Esophagus squamous epithelium (tissue), 5 donors: Measurements from ENCODE around the gene NRG3. TPM values are rescaled to one million over a fixed set of nuclear protein-coding genes. Genes with fewer than 3 reads are reported as not detected.

ENCODE experiments used
- DNase-seq: peaks from one replicate; lab custom pipeline; 2025; lab: John Stamatoyannopoulos, UW
- H3K27ac ChIP-seq, 4 donors: fragments of 200-600 bp; sonication (generic); one replicate each; pipeline ENCODE4 v1.5.1; 2016 to 2019; ENCODE audit warnings: mild to moderate bottlenecking in 1 of 4
- H3K27me3 ChIP-seq, 4 donors: fragments of 200-600 bp; sonication (generic); 1 replicate in 3 of 4; 2 replicates in 1 of 4; pipeline versions ENCODE4 v1.5.1 to v1.6.0; 2017 to 2021; ENCODE audit warnings: antibody characterized with exemption in 1 of 4
- H3K36me3 ChIP-seq, 3 donors: fragments of 200-600 bp; sonication (generic); one replicate each; pipeline ENCODE4 v1.5.1; 2016 to 2019
- H3K4me1 ChIP-seq, 3 donors: fragments of 200-600 bp; sonication (generic); one replicate each; pipeline ENCODE4 v1.5.1; 2017 to 2019
- H3K4me3 ChIP-seq, 4 donors: fragments of 200-600 bp; sonication (generic); 1 replicate in 3 of 4; 2 replicates in 1 of 4; pipeline ENCODE4 v1.5.1; 2016 to 2019; ENCODE audit warnings: mild to moderate bottlenecking in 2 of 4, moderate library complexity in 1 of 4
- H3K9me3 ChIP-seq, 3 donors: fragments of 200-600 bp; sonication (generic); one replicate each; pipeline ENCODE4 v1.5.1; 2016 to 2019
- POLR2A ChIP-seq, 4 donors: fragments of 450-650 bp; IDR thresholded peaks; one replicate each; pipeline ENCODE4 v1.6.1; 2017; ENCODE audit warnings: antibody characterized with exemption in 4 of 4, mild to moderate bottlenecking in 4 of 4, moderate library complexity in 3 of 4
- WGBS, 2 donors: methylation state at CpG; one replicate each; pipeline ENCODE4 v1.1.5; 2018; 5-methylcytosine and 5-hydroxymethylcytosine counted together
- intact Hi-C: fragments of 100-400 bp; cut with DNase I; formaldehyde crosslinking; loops from one replicate; pipeline ENCODE4 v1.15.0; 2022
- total RNA-seq, 4 donors: library from RNA; depleted of rRNA; stranded (reverse); fragments of >200 nt; gene quantifications; one replicate each; pipeline ENCODE4 v1.1.0, GENCODE V29; 2016
- TF ChIP-seq, protein P1 (sequence below), 6 experiments: fragments of 450-650 bp in 4 of 6; fragments of 200-600 bp in 2 of 6; sonication (generic) in 2 of 6; IDR thresholded peaks; one replicate each; pipeline ENCODE4 v1.5.1; 2016 to 2019; ENCODE audit warnings: antibody characterized with exemption in 6 of 6, mild to moderate bottlenecking in 4 of 6, moderate library complexity in 4 of 6
- donor health status: DM: yes; HTN: yes; CAD: no.

Gene NRG3
- total RNA-seq, 4 donors from 2014 or later, result 0.19 TPM; not detected in 3

DNA sequence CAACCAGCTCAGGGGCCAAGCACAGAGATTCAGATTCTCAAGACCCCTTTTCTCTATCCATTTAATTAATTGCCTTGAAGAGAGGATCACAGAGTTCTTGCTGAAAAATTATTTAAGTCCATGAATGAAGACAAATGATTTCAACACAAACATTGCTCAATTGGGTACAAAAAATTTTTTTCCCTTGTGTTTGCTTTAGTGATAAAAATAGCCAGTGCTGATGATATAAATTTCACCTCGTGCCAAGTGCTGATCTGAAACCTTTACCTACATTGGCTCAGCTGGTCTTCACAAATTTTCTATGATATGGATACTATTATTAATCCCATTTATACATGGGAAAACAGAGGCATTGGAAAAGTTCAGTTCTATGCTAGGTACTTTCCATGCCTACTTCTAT, 377.1 kb downstream of the NRG3 start:
- WGBS, 2 donors, result 8 to 33% methylated on average over 1 of the region's 1 CpG
- DNase-seq, result no peak
- Histone ChIP-seq H3K27ac (no peak overlapping the region), H3K9me3 (no peaks in the 10 kb centered on the region), H3K4me3 (no peak overlapping the region), H3K4me1 (no peaks in the 10 kb centered on the region), H3K27me3 (no peaks in the 10 kb centered on the region), H3K36me3 (no peaks in the 10 kb centered on the region)
- intact Hi-C loops, result no loop called here
- TF ChIP-seq, protein P1, sequence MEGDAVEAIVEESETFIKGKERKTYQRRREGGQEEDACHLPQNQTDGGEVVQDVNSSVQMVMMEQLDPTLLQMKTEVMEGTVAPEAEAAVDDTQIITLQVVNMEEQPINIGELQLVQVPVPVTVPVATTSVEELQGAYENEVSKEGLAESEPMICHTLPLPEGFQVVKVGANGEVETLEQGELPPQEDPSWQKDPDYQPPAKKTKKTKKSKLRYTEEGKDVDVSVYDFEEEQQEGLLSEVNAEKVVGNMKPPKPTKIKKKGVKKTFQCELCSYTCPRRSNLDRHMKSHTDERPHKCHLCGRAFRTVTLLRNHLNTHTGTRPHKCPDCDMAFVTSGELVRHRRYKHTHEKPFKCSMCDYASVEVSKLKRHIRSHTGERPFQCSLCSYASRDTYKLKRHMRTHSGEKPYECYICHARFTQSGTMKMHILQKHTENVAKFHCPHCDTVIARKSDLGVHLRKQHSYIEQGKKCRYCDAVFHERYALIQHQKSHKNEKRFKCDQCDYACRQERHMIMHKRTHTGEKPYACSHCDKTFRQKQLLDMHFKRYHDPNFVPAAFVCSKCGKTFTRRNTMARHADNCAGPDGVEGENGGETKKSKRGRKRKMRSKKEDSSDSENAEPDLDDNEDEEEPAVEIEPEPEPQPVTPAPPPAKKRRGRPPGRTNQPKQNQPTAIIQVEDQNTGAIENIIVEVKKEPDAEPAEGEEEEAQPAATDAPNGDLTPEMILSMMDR (IDR thresholded peaks at IDR 0.05), result no peak
- TF ChIP-seq POLR2A (IDR thresholded peaks at IDR 0.05), result no peak

DNA sequence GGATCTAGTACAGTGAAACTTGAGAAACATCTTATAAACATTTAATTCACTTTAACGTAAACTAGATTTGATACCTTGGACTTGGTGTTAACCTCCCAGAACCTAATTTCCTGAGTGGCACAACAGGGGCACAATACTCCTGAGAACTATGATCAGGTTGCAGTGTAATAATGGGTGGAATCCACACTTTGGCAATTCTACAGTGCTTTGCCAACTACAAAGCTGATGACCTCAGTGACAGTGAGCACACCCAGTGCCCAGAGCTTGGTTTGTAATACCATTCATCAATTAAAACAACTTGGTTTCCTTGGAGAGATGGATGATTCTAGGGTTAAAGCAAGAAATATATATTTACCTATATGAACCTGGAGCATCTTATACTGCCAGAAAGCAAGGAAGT, 379.2 kb downstream of the NRG3 start:
- TF ChIP-seq POLR2A (IDR thresholded peaks at IDR 0.05), result no peak
- TF ChIP-seq, protein P1 (IDR thresholded peaks at IDR 0.05), result no peak

DNA sequence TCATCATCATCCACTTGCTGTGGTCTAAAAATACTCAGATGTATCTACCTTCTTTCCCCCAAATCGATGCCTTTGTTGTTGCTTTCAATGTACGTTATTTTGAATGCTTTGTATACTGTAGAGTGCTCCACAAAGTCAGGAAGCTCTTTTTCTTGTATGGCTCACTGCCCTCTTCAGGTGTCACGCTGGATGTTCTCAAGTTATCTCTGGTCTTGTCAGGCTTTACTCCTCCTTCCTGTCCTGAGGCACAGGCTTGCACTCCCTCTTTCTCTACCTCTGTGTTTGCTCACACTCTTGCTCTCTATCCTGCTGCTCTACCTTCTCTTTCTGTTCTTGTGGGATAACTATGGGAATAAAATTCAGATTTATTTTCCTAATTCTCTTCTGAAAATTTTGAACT, 381.3 kb downstream of the NRG3 start:
- Histone ChIP-seq H3K4me1 (no peaks in the 10 kb centered on the region), H3K27ac (no peak overlapping the region), H3K4me3 (no peak overlapping the region), H3K36me3 (no peaks in the 10 kb centered on the region), H3K9me3 (no peaks in the 10 kb centered on the region), H3K27me3 (no peaks in the 10 kb centered on the region)
- WGBS, 2 donors, result 75 to 76% methylated on average over 3 of the region's 3 CpGs
- intact Hi-C loops, result no loop called here
- TF ChIP-seq POLR2A (IDR thresholded peaks at IDR 0.05), result no peak
- TF ChIP-seq, protein P1 (IDR thresholded peaks at IDR 0.05), result no peak
- DNase-seq, result no peak

More for the DNA sequence above, 379.2 kb downstream of the NRG3 start:
- Histone ChIP-seq H3K9me3 (no peaks in the 10 kb centered on the region), H3K4me1 (no peaks in the 10 kb centered on the region), H3K27ac (no peak overlapping the region), H3K4me3 (no peak overlapping the region), H3K36me3 (no peaks in the 10 kb centered on the region), H3K27me3 (no peaks in the 10 kb centered on the region)
- DNase-seq, result no peak
- intact Hi-C loops, result no loop called here
- 78 to 88% methylated on average over 1 of the region's 1 CpG for WGBS, 2 donors

DNA sequence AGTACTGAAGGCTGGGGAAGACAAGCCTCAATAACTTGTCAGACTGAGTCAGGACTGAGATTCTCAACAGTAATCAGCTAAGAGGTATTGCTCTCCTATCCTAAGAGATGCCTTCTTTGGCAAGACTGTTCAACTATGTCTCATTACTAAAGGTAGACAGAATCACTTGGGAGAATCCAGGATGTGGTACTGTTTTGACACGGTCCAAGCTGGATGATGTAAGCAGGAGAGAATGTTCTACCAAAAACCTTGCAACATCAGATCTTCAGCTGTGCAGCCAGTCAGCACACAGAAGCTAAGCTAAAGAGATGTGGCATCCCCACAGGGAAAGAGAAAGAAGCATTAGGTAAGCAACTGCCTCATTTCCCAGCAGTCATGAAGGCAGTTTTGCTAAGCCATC, 391.4 kb downstream of the NRG3 start:
- WGBS, 2 donors, result 40% methylated on average over 1 of the region's 1 CpG; no CpG with 5 or more reads in 1 of the 2 donors
- no peaks in the 10 kb centered on the region for H3K9me3 ChIP-seq
- H3K36me3 ChIP-seq, result no peaks in the 10 kb centered on the region
- no peak overlapping the region for H3K4me3 ChIP-seq
- H3K27ac ChIP-seq, result no peak overlapping the region
- H3K27me3 ChIP-seq, result no peaks in the 10 kb centered on the region
- TF ChIP-seq, protein P1 (IDR thresholded peaks at IDR 0.05), result no peak
- no peak for TF ChIP-seq POLR2A (IDR thresholded peaks at IDR 0.05)
- no peaks in the 10 kb centered on the region for H3K4me1 ChIP-seq
- intact Hi-C loops, result no loop called here
- no peak for DNase-seq

DNA sequence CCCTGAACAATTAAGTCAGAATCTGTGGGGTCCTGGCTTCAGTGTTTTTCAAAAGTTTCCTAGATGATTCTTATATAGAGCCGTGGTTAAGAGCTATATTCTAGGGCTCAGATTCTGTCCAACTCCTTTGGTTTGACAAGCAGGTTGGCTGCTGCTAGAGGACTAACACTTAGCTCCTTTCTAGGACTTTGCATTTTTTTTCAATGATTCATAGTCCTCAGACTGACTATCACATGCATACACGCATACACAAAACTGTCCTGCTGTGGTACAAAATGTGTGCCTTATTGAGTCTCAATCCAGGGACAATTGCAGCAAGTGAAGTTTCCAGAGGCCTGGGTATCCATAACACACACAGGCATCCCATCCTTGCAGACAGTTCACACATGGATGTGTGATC, 392.0 kb downstream of the NRG3 start:
- Histone ChIP-seq H3K4me3 (no peak overlapping the region), H3K27ac (no peak overlapping the region), H3K36me3 (no peaks in the 10 kb centered on the region), H3K4me1 (no peaks in the 10 kb centered on the region), H3K27me3 (no peaks in the 10 kb centered on the region), H3K9me3 (no peaks in the 10 kb centered on the region)
- intact Hi-C loops, result no loop called here
- DNase-seq, result no peak
- 67 to 87% methylated on average over 2 of the region's 2 CpGs for WGBS, 2 donors
- no peak for TF ChIP-seq POLR2A (IDR thresholded peaks at IDR 0.05)
- TF ChIP-seq, protein P1 (IDR thresholded peaks at IDR 0.05), result no peak
